ENCODE results near the gene ZNF217. TPM values are rescaled to one million over a fixed set of nuclear protein-coding genes. Genes with fewer than 3 reads are reported as not detected.

Gene ZNF217
- total and polyA plus RNA-seq, 2 experiments from 2014 or later = 4.7 to 32.4 TPM

DNA sequence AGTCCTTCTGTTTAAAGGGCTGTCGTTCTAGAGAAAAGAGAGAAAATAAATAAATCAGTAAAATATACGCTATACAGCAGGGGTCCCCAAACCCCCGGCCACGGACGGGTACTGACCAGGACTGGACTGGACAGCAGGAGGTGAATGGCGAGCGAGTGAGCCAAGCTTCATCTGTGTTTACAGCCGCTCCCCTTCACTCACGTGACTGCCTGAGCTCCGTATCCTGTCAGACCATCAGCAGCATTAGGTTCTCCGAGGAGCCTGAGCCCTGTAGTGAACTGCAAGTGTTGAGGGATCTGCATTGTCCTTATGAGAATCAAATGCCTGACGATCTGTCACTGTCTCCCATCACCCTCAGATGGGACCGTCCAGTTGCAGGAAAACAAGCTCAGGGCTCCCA, 76.5 kb downstream of the ZNF217 start:
- Histone ChIP-seq H3K27ac (peak overlapping the region; percentile 1), H3K9me3 (ENCODE audit: low read depth) (no peaks in the 10 kb centered on the region), H3K4me1 (ENCODE audit: insufficient read depth) (peaks cover 3% of the 10 kb centered on the region), H3K4me2 (no peak overlapping the region), H3K36me3 (replicated peaks; ENCODE audit: insufficient read depth, low read depth) (no peaks in the 10 kb centered on the region), H3K4me3 (no peak overlapping the region), H3K79me2 (no peaks in the 10 kb centered on the region), H3K9me2 (replicated peaks; ENCODE audit: insufficient read depth) (no peaks in the 10 kb centered on the region), H3K27me3 (no peaks in the 10 kb centered on the region), H4K20me1 (ENCODE audit: insufficient read depth, poor library complexity, severe bottlenecking) (no peaks in the 10 kb centered on the region), H2AFZ (no peak overlapping the region)
- peak; percentile 38 for DNase-seq (ENCODE audit: low spot score)
- TF ChIP-seq EZH2phosphoT487 (IDR thresholded peaks at IDR 0.05; ENCODE audit: low read depth, severe bottlenecking, unreplicated experiment) (no peak), CTCF (IDR thresholded peaks at IDR 0.05; ENCODE audit: poor library complexity) (no peak), EZH2 (IDR thresholded peaks at IDR 0.05; ENCODE audit: borderline replicate concordance) (no peak)
- WGBS (ENCODE audit: low lambda C conversion rate, missing lambda C conversion rate) = 77% methylated on average over 13 of the region's 13 CpGs

Small RNA genes within 50 kb of the gene (small RNA-seq; reads per million reads assigned to genes)
- gene RF00019 = not detected

Data from hepatocyte (in vitro differentiated cells).